SIG-M5 (cell line): ENCODE results near the gene HEG1.

Experiments
- DNase-seq: peaks from one replicate; lab custom pipeline; 2025; lab: John Stamatoyannopoulos, UW

The HEG1 gene

DNA sequence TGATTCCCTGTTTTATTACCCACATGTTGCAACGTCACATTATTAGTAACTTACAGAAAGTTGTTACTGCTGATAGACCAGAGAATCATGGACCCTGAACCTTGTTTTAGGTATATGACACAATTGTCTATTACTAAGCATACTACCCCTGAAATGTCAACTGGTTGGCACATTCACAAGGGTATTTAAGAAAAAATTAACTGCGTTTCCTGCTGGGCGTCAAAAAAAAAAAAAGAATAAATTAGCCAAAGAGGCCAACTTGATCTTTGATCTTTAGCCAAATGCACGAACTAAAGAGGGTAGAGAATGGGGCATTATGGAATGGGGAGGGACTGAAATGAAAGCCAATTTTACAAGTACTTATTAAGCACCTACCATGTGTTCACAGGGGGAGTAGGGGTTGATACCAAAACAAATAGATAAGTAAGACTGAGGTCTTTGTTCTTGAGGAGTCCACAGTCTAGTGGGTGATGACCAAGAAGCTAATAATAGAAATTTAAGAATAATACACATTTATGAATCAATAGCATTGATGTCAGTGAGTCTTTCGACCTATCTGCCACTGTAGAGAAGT lies 103.4 kb downstream of the HEG1 start:
- DNase-seq, result no peak

DNA sequence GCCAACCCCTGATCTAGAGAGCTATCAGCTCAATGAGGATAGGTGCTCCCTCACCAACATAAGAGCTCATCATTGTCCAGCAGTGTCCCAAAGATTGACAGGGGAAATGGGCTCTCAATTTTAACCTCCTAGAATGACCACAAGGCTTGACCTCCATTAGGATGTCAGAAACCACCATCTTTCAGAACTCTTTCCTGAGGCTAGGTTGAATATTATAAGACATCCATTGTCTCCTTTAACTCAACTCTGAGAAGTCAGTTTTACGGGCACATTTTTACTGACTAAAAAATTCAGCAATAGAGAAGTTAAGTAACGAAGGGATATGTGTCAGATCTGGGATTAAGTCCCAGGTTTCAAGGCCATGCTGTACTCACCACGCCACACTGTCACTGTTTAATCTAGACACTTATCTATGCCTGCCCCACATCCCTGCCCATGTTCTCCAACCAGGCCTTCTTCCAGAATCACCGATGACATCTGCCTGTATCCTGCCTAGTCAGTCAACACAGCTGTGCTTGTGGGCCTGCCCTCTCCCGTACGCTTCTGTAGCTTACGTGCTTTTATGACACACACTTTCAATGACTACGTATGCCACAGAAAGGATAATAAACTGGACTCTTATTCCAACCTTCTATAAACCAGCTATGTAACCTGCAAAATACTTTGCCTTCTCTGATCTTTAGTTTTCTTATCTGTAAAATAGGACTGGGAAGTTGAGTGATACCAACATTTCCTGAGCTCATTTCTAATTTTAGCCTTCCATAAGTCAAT lies 104.1 kb downstream of the HEG1 start:
- no peak for DNase-seq

DNA sequence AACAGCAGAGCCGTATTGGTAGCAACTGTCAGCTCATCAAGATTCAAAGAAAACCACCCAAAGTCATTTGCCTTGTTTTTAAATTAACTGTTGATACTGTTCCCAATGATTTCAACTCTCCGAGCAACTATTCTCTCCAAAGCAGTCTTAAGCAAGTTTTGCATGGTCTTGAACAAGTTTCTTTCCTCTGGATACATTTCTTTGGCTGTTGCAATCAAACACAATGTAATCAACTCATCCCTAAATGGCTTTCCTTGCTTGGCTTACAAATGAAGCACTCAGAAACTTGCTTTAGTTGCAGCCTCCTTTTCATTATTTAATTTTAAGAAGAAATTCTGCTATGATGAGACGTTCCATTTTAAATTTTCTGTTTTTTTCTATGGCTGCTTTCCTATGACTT lies 105.8 kb downstream of the HEG1 start:
- DNase-seq, result no peak

DNA sequence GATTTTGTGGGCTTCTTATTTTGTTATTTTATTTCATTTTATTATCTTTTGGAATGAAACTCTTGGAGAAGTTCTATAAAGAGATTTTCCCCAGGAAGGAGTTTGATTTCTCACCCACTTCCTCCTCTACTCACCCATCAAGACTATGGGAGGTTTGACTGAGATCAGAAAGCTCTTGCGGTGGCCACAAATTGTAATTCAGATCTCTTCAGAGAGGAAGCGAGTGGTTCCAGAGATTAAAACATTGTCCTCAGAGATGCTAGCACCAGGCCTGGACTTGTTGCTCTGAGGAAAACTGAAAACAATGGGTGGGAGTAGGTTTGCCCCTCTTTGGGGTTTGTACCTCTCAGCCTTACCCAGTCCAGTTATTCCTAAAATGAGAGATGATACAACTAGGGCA lies 113.2 kb downstream of the HEG1 start:
- DNase-seq, result no peak

DNA sequence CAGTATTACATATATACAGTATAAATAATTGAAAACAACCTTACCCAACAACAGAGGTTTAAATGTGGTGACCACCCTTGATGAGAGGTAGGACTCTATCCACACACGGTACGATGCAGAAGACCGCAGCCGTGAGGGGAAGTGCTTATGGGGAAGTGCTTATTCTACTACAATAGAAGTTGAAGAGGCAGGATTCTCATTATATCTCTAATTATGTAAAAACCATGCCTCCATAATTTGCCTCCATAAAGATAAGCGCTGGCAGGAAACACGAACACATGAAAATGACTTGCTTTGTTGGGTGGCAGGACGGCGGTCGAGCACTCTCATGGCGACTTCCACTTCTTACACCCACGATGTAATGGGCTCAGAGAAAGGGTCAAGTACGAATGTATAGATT lies 114.0 kb downstream of the HEG1 start:
- no peak for DNase-seq

DNA sequence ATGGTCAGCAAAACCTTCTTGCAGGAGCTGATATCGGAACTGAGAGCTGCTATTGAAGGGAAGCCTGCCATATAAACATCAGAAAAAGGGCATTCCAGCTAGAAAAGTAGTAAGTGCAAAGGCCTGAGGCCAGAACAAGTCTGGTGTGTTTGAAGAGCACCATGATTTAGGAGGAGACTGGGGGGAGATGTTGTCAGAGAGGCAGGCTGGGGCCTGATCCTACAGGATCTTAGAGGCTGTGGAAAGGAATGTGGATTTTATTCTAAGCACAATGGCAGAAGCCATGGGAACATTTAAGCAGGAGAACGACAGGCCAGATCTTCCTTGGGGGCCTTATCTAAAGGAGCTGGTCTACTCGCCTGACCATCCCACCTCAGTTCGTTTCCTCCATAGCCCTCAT lies 116.1 kb downstream of the HEG1 start:
- DNase-seq, result no peak

DNA sequence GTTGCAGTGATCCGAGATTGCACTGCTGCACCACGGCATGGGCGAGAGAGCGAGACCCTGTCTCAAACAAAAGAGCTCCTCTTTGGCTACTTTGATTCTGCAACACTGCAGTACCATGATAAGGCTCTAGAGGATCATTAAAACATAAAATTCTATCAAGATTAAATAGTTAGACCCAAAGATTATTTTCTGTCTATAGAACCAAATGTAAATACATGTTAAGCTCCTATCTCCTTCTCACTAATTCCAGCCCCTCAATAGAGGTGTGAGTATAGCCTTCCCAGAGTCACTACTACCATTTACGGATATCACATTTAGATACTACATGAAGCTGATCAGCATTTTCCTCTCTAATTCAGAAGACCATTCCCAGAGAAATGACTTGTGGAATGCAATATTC lies 116.9 kb downstream of the HEG1 start:
- no peak for DNase-seq

DNA sequence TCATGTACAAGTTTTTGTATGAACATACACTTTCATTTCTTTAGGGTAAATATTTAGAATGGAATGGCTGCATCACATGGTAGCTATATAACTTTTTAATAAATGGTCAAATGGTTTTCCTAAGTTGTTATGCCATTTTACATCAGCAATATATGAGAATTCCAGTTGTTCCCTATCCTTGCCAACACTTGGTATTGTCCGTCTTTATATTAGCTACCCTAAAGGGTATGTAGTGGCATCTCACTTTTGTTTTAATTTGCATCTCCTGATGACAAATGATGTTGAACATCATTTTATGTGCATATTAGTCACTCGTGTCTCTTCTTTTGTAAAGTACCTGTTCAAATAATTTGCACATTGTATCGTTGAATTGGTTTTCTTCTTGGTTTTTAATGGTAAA lies 118.7 kb downstream of the HEG1 start:
- no peak for DNase-seq

DNA sequence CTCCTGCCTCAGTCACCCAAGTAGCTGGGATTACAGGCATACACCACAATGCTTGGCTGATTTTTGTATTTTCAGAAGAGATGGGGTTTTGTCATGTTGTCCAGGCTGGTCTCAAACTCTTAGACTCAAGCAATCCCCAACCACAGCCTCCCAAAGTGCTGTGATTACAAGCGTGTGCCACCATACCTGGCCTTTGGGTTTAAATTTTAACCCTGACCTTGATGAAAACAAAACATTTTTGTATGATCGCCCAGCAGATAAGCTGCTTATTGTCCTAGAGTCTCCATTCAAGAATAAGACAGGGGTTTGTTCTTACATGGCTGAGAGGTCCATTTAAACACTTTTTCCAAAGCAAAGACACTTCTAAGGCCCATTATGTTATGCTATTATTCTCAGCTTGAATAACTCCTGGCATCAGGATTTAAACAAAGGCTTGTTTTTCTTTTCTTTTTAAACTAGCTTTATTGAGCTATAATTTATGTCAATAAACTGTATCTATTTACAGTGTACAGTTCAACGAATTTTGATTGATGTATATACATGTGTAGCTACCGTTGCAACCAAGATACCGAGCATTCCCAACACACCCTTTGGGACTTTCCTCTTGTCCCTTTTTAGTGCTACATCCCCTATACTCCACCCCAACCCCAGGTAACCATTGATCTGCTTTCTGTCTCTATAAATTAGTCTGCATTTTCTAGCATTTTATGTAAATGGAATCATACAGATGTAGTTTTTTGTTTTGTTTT lies 119.8 kb downstream of the HEG1 start:
- DNase-seq, result no peak

DNA sequence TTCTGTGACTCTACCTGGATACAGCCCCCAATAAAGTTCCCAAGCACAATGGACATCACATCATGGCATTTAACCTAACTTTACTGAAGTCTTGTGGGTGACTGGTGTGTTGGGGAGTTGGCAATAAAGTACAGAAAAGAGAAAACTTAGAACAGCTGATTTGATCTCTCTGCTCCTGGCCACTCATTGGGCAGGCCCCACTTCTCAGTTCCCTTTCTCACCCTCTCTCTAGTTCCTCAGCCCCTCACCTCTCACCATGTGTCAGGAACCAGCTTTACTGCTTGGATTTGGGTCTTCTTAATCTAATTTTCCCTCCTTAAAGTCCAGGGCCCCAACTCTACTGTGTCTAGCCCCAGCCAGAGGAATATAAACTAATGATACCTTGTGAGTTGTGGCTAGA lies 120.5 kb downstream of the HEG1 start:
- no peak for DNase-seq

DNA sequence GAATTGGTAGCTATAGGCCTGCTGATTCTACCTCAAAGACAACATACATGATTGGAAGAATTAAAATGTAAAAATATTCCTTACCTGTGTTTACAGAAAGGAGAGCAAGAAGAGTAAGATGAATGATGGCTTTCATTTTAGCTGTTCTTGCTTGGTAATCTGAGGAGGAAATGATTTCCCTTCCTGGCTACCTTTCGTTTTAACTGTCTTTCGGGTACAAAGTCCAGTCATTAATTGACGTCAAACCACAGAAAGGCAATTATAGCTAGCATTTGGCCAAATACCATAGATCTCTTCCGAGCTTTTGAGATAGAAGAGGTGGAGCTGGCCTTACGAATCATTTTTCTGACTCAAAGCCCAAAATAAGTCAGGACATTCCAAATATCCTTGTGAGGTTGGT lies 121.2 kb downstream of the HEG1 start, which contains the start of gene MUC13:
Gene MUC13, minus strand, starts transcription at position 175 of the 400 bp plus-strand sequence. Its CDS starts 39 bp downstream, at position 136.
- DNase-seq, result no peak

DNA sequence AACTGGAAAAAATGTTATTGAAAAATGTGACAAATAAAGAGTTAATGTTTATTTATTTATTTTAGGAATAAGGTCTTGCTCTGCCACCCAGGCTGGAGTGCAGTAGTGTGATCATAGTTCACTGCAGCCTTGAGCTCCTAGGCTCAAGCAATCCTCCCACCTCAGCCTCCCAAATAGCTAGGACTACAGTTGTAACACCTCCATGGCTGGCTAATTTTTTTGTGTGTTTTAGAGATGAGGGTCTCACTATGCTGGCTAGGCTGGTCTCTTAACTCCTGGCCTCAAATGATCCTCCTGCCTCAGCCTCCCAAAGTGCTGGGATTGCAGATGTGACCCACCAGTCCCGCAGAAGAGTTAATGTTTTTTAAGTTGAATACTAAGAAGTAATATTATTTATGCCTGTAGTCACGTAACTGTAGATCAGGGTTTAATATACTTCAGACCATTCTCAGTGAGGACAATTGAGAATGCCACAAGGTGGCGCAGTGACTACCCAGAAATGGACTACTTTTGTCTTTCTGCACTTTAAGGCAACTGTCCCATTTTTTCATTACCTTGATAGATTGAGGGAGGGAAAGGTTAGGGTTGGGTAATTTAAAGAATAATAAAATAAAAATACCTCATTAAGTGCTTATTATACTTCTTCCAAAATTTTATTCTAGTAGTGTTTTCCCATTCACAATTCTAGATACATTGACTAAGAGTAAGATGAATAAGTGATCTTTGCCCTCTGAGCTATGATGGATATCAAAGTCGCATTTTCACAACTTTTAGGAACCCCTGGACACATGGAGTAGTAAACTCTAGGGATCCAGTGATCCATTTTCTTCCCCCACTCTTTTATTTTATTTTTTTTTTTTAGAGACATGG lies 127.2 kb downstream of the HEG1 start:
- no peak for DNase-seq

DNA sequence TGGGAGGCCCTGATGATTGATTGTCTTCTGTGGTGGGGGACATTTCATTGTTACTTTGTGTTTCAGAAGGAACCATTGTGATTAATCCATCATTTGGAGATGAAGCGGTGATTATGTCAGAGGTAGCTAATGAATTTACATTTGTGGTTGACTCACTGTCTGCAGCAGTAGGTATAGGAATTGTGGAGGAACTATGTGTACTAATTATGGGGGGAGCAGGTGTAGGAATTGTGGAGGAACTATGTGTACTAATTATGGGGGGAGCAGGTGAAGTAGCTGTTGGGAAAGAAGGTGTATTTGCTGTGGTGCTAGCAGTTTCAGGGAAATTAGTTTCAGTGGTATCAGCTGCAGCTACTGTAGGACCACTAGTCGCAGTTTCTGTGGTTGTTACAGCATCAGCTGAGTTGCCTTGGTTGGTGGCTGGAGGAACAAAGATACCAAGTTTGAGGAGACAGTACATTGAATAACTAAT lies 128.2 kb downstream of the HEG1 start:
- no peak for DNase-seq

DNA sequence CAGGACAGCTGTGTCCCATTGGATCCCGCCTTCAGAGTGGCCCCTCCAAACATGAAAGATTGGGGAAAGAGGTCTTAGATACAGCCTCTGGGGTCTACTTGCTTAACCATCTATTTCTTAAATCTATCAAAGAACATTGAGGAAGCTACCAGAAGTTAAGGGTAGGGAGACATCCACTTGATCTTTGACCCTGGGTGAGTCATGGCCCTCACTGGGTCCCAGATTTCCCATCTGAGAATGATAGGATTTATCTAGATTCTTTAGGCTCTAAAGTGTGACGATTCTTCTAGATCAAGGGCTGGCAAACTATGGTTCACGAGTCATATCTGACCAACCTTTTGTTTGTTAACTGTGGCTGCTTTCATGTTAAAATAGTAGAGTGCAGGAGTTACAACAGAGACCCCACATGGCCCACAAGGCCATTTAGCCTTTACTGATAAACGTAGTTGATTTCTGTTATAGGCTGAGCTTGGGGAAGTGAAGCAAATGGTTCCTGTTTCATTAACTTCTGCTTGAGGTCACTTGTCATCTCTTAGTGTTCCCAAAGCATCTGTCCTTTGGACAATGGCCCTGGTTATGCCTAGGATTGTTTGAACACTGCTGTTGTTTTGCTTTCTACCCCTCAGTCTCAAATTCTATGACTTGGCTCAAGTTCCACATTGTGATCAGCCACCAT lies 129.2 kb downstream of the HEG1 start:
- DNase-seq, result peak; percentile 3

DNA sequence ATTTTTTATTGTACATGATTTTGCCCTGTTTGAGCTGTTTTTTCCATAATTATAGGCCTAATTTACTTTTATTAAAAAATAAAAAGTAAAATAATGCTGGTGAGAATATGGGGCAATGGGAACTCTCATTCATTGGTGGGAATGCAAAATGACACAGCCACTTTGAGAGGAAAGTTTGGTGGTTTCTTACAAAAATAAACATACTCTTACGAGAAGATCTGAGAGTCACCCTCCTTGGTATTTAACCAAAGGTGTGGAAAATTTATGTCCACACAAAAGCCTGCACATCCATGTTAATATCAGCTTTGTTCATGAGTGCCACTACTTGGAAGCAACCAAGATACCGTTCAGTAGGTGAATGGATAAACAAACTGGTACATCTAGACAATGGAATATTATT lies 131.1 kb downstream of the HEG1 start:
- DNase-seq, result no peak

DNA sequence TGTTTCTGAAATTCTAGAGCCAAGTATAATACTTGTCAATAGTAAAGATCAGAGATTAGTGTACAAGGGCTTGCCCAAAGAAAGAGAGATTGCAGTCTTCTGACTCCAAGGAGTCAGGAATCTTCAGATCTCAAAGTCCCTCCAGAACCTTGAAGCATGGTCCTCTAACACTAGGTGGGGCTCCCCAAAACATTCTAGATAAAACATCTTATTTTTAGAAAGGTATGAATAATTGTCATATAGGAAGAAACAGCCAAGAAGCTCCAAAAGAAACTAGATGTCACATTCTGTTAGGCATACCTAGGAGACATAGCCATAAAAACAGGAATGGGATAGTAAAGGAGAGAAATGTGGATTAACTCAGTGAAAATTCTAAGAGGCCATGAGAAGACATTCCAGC lies 132.0 kb downstream of the HEG1 start:
- DNase-seq, result no peak

DNA sequence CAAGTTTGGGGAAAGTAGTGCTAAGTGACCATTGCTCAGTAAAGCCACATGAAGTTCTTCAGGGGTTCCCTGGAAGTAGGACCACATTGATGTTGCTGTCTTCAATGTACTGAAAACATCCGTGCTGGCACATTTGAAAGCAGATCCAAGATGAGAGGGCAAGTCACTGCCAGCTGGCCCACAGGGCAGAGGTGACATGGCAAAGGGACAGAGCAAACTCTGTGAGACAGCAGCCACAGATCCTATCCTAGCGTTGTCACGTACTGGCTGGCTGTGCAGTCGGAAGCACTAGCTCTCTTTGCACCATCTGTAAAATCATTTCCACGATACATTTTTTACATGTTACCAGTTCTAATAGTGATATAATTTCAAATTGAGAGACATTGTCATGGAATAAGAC lies 135.1 kb downstream of the HEG1 start:
- DNase-seq, result no peak

DNA sequence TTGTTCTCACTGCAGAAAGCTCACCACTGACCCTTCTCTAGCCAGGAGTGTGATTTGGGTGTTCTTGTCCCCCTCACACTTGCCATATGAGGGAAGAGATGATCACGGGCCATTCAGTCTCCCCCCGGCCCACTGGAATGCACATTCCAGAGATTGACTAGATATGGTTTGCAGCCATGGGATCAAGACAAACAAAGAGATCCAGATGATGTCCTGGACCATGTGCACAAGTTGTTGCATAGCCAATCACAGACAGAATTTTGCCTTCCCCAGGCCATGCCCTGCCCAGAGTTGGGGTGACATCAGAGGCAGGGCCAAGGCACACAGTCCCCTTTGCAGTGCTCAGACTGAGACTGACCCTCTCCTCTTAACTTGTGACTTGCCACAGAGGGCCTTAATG lies 136.0 kb downstream of the HEG1 start:
- DNase-seq, result no peak

DNA sequence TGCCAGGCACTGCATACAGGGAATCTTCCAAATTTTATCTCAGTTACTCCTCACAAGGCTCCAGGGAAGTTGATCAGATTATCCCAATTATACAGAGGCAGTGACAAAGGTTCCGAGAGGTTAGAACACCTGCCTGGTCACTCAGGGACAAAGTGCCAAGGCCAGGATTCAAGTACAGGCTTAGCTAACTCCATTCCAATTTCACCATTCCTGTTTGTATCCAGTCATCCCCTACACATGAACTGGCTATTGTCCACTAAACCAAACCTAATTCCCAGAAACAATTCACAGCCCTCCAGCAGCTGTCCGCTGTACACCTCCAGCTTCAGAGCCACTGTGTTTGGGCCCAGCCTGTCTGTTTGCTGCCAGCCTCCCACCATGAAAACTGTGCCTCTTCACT lies 137.3 kb downstream of the HEG1 start:
- DNase-seq, result no peak

DNA sequence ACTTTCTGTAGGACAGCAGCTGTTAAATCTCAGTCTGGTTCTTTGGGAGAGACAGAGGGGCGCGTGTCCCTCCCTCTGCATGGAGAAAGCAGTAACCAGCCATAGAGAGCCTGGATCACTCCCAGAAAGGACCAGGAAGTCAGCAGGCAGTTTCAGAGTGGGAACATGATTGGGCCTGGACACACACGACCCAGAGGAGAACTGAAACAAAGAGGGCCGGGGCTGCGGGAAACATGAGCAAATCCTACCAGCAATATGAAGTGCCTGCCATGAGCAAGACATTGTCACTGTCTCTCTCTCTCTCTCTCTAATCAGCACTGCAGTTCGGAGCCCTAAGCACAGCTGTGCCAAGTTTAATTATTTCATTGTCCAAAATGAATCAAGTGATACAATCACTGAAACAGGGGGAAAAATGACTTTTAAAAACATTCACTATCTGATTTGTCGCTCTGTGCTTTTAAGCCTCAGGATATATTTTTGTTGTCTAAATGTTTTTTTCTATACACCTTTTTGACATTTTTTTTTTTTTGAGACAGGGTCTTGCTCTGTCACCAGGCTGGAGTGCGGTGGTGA lies 138.9 kb downstream of the HEG1 start:
- no peak for DNase-seq
